Liver (tissue), 9 donors: ENCODE results near the gene DHRSX. TPM values are rescaled to one million over a fixed set of nuclear protein-coding genes. Genes with fewer than 3 reads are reported as not detected.

Source experiments
- DNase-seq: peaks from one replicate; pipeline ENCODE4 v3.0.0-alpha.2; 2017; ENCODE audit warnings: low spot score
- H3K27ac ChIP-seq, 2 donors: one replicate each; pipeline ENCODE4 v1.7.0; 2013; ENCODE audit warnings: inconsistent platforms in 2 of 2, low read length in 2 of 2, control low read depth in 1 of 2, low read depth in 1 of 2, mild to moderate bottlenecking in 1 of 2
- H3K27me3 ChIP-seq, 4 donors: one replicate each; pipeline versions ENCODE4 v1.6.1 to v1.7.0; 2013; ENCODE audit warnings: low read length in 3 of 4, inconsistent platforms in 1 of 4, mild to moderate bottlenecking in 1 of 4, moderate library complexity in 1 of 4; ENCODE audit not compliant: control insufficient read depth in 4 of 4, insufficient read depth in 4 of 4
- H3K36me3 ChIP-seq, 4 donors: one replicate each; pipeline versions ENCODE4 v1.6.1 to v1.7.0; 2013; ENCODE audit warnings: low read length in 3 of 4, mild to moderate bottlenecking in 3 of 4, low read depth in 1 of 4, moderate library complexity in 1 of 4; ENCODE audit not compliant: control insufficient read depth in 4 of 4, insufficient read depth in 3 of 4
- H3K4me1 ChIP-seq, 4 donors: one replicate each; pipeline versions ENCODE4 v1.6.1 to v1.7.0; 2013; ENCODE audit warnings: low read length in 3 of 4, mild to moderate bottlenecking in 3 of 4, moderate library complexity in 1 of 4; ENCODE audit not compliant: control insufficient read depth in 4 of 4, insufficient read depth in 4 of 4
- H3K4me3 ChIP-seq, 3 donors: one replicate each; pipeline versions ENCODE4 v1.6.1 to v1.7.0; 2013; ENCODE audit warnings: low read length in 3 of 3, control low read depth in 1 of 3, low read depth in 1 of 3, mild to moderate bottlenecking in 1 of 3
- H3K9ac ChIP-seq, 2 donors: one replicate each; pipeline ENCODE4 v1.7.0; 2013; ENCODE audit warnings: low read length in 2 of 2, mild to moderate bottlenecking in 2 of 2, moderate library complexity in 2 of 2, control low read depth in 1 of 2, low read depth in 1 of 2
- H3K9me3 ChIP-seq, 4 donors: one replicate each; pipeline versions ENCODE4 v1.6.1 to v1.7.0; 2013; ENCODE audit warnings: low read length in 3 of 4; ENCODE audit not compliant: control insufficient read depth in 4 of 4
- EGR1 ChIP-seq, 2 donors: IDR thresholded peaks; 2 replicates each; pipeline ENCODE4 v1.6.1; 2016 to 2018; ENCODE audit warnings: antibody characterized with exemption in 2 of 2, low read depth in 2 of 2
- FOXA1 ChIP-seq: IDR thresholded peaks from 2 replicates; pipeline ENCODE4 v1.6.1; 2016; ENCODE audit warnings: antibody characterized with exemption
- FOXA2 ChIP-seq: IDR thresholded peaks from 2 replicates; pipeline ENCODE4 v1.6.1; 2016; ENCODE audit warnings: antibody characterized with exemption
- HNF4A ChIP-seq, 2 donors: conservative IDR thresholded peaks; 2 replicates each; pipeline ENCODE4 v1.6.1; 2016; ENCODE audit warnings: antibody characterized with exemption in 2 of 2, mild to moderate bottlenecking in 2 of 2
- HNF4G ChIP-seq: IDR thresholded peaks from 2 replicates; pipeline ENCODE4 v1.6.1; 2016; ENCODE audit warnings: antibody characterized with exemption
- JUND ChIP-seq, 2 donors: IDR thresholded peaks; 2 replicates each; pipeline ENCODE4 v1.6.1; 2016; ENCODE audit warnings: antibody characterized with exemption in 2 of 2
- NR2F2 ChIP-seq: IDR thresholded peaks from 2 replicates; pipeline ENCODE4 v1.6.1; 2016; ENCODE audit warnings: antibody characterized with exemption
- RAD21 ChIP-seq, 2 donors: IDR thresholded peaks; 2 replicates each; pipeline ENCODE4 v1.6.1; 2016; ENCODE audit warnings: antibody characterized with exemption in 2 of 2, mild to moderate bottlenecking in 2 of 2
- RXRA ChIP-seq, 2 donors: IDR thresholded peaks; 2 replicates each; pipeline ENCODE4 v1.6.1; 2017 to 2018; ENCODE audit warnings: antibody characterized with exemption in 2 of 2, mild to moderate bottlenecking in 1 of 2
- SP1 ChIP-seq: IDR thresholded peaks from 2 replicates; pipeline ENCODE4 v1.6.1; 2018; ENCODE audit warnings: antibody characterized with exemption, mild to moderate bottlenecking
- TAF1 ChIP-seq: conservative IDR thresholded peaks from 2 replicates; pipeline ENCODE4 v1.6.1; 2016; ENCODE audit warnings: antibody characterized with exemption, mild to moderate bottlenecking
- YY1 ChIP-seq: IDR thresholded peaks from 2 replicates; pipeline ENCODE4 v1.6.1; 2016; ENCODE audit warnings: antibody characterized with exemption, mild to moderate bottlenecking
- whole genome bisulfite sequencing: extraction: QIAGEN DNeasy Blood & Tissue Kit; methylation state at CpG from one replicate; pipeline ENCODE4 v1.1.7; 2013; 5-methylcytosine and 5-hydroxymethylcytosine counted together
- polyA plus RNA-seq, 2 donors: library from polyadenylated mRNA; stranded (reverse) in 1 of 2; unstranded in 1 of 2; fragments of 200-250 nt in 1 of 2; fragments of >200 nt in 1 of 2; fragmentation: Nextera tagmentation in 1 of 2; extraction: Ambion mirVana in 1 of 2; gene quantifications; one replicate each; pipeline versions ENCODE4 v1.2.1 to v1.2.3, GENCODE V29; 2013 to 2015
- total RNA-seq, 2 donors: library from RNA; depleted of rRNA; stranded (reverse); fragments of >200 nt; gene quantifications; one replicate each; pipeline ENCODE4 v1.2.3, GENCODE V29; 2014
- TF ChIP-seq, protein P1 (sequence below): IDR thresholded peaks from 2 replicates; pipeline ENCODE4 v1.6.1; 2016; ENCODE audit warnings: antibody characterized with exemption
- TF ChIP-seq, protein P2 (sequence below): fragments of 150-350 bp; IDR thresholded peaks from 2 replicates; pipeline ENCODE4 v1.5.1; 2017; ENCODE audit warnings: improper control_type of control experiment, low read depth, low read length; ENCODE audit not compliant: missing input control
- TF ChIP-seq, protein P3 (sequence below): IDR thresholded peaks from 2 replicates; pipeline ENCODE4 v1.6.1; 2016; ENCODE audit warnings: antibody characterized with exemption
- TF ChIP-seq, protein P4 (sequence below): IDR thresholded peaks from 2 replicates; pipeline ENCODE4 v1.6.1; 2016; ENCODE audit warnings: antibody characterized with exemption
- TF ChIP-seq, protein P5 (sequence below): IDR thresholded peaks from 2 replicates; pipeline ENCODE4 v1.6.1; 2016; ENCODE audit warnings: antibody characterized with exemption, mild to moderate bottlenecking
- donor health status: healthy.
- donor health status: healthy.
- donor health status: healthy.
- donor health status: healthy.
- donor health status: healthy.

Gene DHRSX
- total and polyA plus RNA-seq, 4 donors, result 17.2 to 35.2 (median 23.3) TPM

DNA sequence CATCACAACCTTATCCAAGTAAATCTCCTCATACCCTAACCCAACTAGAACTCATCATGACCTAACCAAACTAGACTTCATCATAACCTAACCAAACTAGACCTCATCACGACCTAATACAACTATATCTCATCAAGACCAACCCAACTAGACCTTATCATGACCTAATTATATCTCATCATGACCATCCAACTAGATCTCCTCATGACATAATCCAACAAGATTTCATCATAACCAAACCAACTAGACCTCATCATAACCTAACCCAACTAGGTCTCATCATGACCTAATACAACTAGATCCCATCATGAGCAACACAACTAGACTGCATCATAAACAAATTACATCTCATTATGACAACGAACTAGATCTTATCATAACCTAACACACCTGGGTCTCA, 86.4 kb downstream of the DHRSX start:
- Histone ChIP-seq H3K27ac (no peak overlapping the region), H3K4me1 (peaks cover 0 to 8% (median 2%) of the 10 kb centered on the region in 4 donors), H3K36me3 (no peaks in the 10 kb centered on the region), H3K27me3 (no peaks in the 10 kb centered on the region), H3K9me3 (no peaks in the 10 kb centered on the region), H3K4me3 (no peak overlapping the region), H3K9ac (no peak overlapping the region)
- no peak for TF ChIP-seq HNF4G
- WGBS, result 94% methylated on average over 2 of the region's 2 CpGs
- no peak for DNase-seq

DNA sequence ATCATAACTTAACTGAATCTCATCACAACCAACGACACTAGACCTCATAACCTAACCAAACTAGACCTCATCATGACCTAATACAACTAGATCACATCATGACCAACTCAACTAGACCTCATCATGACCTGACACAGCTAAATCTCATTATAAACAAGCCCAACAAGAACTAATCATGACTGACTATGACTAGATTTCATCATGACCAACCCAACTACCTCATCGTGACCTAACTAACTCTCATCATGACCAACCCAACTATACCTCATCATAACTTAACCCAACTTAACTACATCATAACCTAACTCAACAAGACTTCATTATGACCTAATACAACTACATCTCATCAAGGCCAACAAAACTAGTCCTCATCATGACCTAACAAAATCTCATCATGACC, 86.8 kb downstream of the DHRSX start:
- Histone ChIP-seq H3K9me3 (no peaks in the 10 kb centered on the region), H3K27me3 (no peaks in the 10 kb centered on the region), H3K27ac (no peak overlapping the region), H3K4me1 (peaks cover 0 to 8% (median 2%) of the 10 kb centered on the region in 4 donors), H3K36me3 (peaks cover 0 to 1% (median 0%) of the 10 kb centered on the region in 4 donors), H3K4me3 (no peak overlapping the region), H3K9ac (no peak overlapping the region)
- WGBS, result 98% methylated on average over 2 of the region's 2 CpGs
- no peak for DNase-seq
- TF ChIP-seq FOXA2 (no peak), TAF1 (no peak), HNF4G (no peak), RAD21 (IDR thresholded peaks at IDR 0.05) (no peak), JUND (IDR thresholded peaks at IDR 0.05) (no peak), EGR1 (IDR thresholded peaks at IDR 0.05; ENCODE audit: low read depth in 2 of 2) (no peak), RXRA (IDR thresholded peaks at IDR 0.05) (no peak), FOXA1 (no peak), YY1 (no peak), SP1 (no peak), HNF4A (conservative IDR thresholded peaks at IDR 0.05) (no peak), NR2F2 (no peak)
- TF ChIP-seq, protein P1, sequence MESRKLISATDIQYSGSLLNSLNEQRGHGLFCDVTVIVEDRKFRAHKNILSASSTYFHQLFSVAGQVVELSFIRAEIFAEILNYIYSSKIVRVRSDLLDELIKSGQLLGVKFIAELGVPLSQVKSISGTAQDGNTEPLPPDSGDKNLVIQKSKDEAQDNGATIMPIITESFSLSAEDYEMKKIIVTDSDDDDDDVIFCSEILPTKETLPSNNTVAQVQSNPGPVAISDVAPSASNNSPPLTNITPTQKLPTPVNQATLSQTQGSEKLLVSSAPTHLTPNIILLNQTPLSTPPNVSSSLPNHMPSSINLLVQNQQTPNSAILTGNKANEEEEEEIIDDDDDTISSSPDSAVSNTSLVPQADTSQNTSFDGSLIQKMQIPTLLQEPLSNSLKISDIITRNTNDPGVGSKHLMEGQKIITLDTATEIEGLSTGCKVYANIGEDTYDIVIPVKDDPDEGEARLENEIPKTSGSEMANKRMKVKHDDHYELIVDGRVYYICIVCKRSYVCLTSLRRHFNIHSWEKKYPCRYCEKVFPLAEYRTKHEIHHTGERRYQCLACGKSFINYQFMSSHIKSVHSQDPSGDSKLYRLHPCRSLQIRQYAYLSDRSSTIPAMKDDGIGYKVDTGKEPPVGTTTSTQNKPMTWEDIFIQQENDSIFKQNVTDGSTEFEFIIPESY, result no peak
- TF ChIP-seq, protein P2, sequence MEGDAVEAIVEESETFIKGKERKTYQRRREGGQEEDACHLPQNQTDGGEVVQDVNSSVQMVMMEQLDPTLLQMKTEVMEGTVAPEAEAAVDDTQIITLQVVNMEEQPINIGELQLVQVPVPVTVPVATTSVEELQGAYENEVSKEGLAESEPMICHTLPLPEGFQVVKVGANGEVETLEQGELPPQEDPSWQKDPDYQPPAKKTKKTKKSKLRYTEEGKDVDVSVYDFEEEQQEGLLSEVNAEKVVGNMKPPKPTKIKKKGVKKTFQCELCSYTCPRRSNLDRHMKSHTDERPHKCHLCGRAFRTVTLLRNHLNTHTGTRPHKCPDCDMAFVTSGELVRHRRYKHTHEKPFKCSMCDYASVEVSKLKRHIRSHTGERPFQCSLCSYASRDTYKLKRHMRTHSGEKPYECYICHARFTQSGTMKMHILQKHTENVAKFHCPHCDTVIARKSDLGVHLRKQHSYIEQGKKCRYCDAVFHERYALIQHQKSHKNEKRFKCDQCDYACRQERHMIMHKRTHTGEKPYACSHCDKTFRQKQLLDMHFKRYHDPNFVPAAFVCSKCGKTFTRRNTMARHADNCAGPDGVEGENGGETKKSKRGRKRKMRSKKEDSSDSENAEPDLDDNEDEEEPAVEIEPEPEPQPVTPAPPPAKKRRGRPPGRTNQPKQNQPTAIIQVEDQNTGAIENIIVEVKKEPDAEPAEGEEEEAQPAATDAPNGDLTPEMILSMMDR, result no peak
- TF ChIP-seq, protein P3, sequence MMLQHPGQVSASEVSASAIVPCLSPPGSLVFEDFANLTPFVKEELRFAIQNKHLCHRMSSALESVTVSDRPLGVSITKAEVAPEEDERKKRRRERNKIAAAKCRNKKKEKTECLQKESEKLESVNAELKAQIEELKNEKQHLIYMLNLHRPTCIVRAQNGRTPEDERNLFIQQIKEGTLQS, result no peak
- TF ChIP-seq, protein P4, sequence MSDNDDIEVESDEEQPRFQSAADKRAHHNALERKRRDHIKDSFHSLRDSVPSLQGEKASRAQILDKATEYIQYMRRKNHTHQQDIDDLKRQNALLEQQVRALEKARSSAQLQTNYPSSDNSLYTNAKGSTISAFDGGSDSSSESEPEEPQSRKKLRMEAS, result no peak
- TF ChIP-seq, protein P5, sequence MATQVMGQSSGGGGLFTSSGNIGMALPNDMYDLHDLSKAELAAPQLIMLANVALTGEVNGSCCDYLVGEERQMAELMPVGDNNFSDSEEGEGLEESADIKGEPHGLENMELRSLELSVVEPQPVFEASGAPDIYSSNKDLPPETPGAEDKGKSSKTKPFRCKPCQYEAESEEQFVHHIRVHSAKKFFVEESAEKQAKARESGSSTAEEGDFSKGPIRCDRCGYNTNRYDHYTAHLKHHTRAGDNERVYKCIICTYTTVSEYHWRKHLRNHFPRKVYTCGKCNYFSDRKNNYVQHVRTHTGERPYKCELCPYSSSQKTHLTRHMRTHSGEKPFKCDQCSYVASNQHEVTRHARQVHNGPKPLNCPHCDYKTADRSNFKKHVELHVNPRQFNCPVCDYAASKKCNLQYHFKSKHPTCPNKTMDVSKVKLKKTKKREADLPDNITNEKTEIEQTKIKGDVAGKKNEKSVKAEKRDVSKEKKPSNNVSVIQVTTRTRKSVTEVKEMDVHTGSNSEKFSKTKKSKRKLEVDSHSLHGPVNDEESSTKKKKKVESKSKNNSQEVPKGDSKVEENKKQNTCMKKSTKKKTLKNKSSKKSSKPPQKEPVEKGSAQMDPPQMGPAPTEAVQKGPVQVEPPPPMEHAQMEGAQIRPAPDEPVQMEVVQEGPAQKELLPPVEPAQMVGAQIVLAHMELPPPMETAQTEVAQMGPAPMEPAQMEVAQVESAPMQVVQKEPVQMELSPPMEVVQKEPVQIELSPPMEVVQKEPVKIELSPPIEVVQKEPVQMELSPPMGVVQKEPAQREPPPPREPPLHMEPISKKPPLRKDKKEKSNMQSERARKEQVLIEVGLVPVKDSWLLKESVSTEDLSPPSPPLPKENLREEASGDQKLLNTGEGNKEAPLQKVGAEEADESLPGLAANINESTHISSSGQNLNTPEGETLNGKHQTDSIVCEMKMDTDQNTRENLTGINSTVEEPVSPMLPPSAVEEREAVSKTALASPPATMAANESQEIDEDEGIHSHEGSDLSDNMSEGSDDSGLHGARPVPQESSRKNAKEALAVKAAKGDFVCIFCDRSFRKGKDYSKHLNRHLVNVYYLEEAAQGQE, result no peak
